Spleen (tissue), 7 donors: Measurements from ENCODE around the gene LAIR1.

Experiments
- POLR2A ChIP-seq, 3 donors: fragments of 450-650 bp; IDR thresholded peaks; one replicate each; pipeline ENCODE4 v1.5.1; 2017; ENCODE audit warnings: antibody characterized with exemption in 3 of 3, mild to moderate bottlenecking in 1 of 3
- POLR2AphosphoS5 ChIP-seq, 3 donors: sonication (generic); formaldehyde crosslinking; IDR thresholded peaks; one replicate each; pipeline ENCODE4 v1.5.1; 2017; ENCODE audit warnings: antibody characterized with exemption in 3 of 3
- TF ChIP-seq, protein P1 (sequence below), 11 experiments: fragments of 200-600 bp in 7 of 11; fragments of 450-650 bp in 4 of 11; sonication (generic) in 4 of 11; IDR thresholded peaks in 8 of 11; conservative IDR thresholded peaks in 3 of 11; 1 replicate in 7 of 11; 2 replicates in 4 of 11; pipeline versions ENCODE4 v1.4.0 to v1.8.0; 2016 to 2021; ENCODE audit warnings: antibody characterized with exemption in 11 of 11, inconsistent platforms in 4 of 11, mild to moderate bottlenecking in 1 of 11
- donor health status: DM: no; HTN: no; CAD: no; lungs with moderate emphysema.
- donor health status: DM: no; HTN: no; CAD: no.
- donor health status: DM: no; HTN: no; CAD: no.

DNA sequence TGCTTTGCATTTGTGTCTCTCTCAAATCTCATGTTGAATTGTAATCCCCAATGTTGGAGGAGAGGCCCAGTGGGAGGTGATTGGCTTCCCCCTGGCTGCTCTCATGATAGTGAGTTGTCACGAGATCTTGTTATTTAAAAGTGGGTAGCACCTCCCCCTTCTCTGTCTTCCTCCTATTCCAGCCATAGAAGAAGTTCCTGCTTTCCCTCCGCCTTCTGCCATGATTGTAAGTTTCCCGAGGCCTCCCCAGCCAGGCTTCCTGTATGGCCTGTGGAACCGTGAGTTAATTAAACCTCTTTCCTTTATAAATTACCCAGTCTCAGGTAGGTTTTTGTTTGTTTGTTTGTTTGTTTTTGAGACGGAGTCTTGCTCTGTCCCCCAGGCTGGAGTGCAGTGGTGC, 29.6 kb downstream of the LAIR1 start:
- TF ChIP-seq, protein P1, sequence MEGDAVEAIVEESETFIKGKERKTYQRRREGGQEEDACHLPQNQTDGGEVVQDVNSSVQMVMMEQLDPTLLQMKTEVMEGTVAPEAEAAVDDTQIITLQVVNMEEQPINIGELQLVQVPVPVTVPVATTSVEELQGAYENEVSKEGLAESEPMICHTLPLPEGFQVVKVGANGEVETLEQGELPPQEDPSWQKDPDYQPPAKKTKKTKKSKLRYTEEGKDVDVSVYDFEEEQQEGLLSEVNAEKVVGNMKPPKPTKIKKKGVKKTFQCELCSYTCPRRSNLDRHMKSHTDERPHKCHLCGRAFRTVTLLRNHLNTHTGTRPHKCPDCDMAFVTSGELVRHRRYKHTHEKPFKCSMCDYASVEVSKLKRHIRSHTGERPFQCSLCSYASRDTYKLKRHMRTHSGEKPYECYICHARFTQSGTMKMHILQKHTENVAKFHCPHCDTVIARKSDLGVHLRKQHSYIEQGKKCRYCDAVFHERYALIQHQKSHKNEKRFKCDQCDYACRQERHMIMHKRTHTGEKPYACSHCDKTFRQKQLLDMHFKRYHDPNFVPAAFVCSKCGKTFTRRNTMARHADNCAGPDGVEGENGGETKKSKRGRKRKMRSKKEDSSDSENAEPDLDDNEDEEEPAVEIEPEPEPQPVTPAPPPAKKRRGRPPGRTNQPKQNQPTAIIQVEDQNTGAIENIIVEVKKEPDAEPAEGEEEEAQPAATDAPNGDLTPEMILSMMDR (IDR thresholded peaks at IDR 0.05 in 8 of 11, conservative IDR thresholded peaks at IDR 0.05 in 3 of 11): no peak
- TF ChIP-seq POLR2A (IDR thresholded peaks at IDR 0.05) (no peak), POLR2AphosphoS5 (IDR thresholded peaks at IDR 0.05) (peak in 1 of 3 donors; percentile 32)
